HG03064 (cell line): ENCODE results near the gene ANKRD33B.

ENCODE experiments used
- ATAC-seq: cut with Tn5 transposase; IDR thresholded peaks from one replicate; pipeline ENCODE4 v1.9.1; 2021; ENCODE audit warnings: low read depth; ENCODE audit not compliant: unreplicated experiment

Gene ANKRD33B

GRCh38 chr5:10577371-10578292 lies 13.8 kb downstream of the ANKRD33B start:
- ATAC-seq, result peak; percentile 55

GRCh38 chr5:10578293-10578665 lies 14.4 kb downstream of the ANKRD33B start:
- no peak for ATAC-seq

DNA sequence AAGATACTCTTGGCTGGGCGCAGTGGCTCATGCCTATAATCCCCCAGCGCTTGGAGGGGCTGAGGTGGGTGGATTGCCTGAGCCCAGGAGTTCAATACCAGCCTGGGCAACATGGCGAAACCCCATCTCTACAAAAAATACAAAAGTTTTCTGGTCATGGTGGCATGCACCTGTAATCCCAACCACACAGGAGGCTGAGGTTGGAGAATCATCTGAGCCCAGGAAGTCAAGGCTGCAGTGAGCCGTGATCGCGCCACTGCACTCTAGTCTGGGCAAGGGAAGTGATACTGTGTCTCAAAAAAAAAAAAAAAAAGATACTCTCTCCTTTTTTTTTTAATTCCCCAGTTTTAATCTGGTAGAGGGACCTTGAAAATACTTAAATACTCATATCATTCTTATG lies 15.0 kb downstream of the ANKRD33B start:
- peak; percentile 55 for ATAC-seq

DNA sequence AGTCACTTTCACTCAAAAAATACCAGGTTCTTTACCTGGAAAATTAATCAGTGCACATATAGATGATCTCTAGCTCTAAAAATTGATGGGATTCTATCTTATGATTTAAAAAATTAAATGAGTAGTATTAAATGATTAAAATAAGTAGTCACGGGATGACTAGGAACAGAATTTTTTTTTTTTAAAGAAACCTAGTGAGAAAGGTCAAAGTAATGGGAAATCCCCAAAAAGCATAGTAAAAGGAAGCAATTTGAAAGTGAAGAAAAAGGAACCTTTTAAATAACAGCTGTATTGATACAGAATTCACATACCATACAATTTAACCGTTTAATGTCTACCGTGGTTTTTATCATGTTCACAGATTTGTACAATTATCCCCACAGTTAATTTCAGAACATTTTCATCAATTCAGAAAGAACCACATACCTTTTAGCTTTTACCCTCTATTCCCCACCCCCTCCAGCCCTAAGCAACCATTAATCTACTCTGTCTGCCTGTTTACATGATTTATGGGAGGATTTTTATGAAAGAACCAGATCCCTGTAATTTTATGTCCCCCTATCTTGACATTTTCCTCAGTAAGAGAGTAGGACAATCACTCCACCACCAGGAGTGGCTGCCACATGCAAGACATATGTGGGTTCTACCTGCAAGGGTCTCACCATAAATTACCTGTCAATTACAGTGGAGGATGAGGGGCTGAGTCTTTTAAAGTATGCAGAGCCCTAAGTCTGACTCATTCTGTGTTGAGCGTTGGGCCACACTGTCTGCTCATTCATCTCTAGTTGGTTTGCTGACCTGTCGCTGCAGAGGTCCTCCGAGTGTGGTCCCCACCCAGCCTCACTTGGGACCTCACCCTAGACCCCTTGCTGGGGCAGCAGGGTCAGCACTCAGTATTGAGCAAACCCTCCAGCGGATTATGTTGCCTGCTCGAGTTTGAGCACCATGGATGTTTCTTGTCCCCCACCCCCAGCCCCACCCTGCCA lies 16.0 kb downstream of the ANKRD33B start:
- no peak for ATAC-seq

DNA sequence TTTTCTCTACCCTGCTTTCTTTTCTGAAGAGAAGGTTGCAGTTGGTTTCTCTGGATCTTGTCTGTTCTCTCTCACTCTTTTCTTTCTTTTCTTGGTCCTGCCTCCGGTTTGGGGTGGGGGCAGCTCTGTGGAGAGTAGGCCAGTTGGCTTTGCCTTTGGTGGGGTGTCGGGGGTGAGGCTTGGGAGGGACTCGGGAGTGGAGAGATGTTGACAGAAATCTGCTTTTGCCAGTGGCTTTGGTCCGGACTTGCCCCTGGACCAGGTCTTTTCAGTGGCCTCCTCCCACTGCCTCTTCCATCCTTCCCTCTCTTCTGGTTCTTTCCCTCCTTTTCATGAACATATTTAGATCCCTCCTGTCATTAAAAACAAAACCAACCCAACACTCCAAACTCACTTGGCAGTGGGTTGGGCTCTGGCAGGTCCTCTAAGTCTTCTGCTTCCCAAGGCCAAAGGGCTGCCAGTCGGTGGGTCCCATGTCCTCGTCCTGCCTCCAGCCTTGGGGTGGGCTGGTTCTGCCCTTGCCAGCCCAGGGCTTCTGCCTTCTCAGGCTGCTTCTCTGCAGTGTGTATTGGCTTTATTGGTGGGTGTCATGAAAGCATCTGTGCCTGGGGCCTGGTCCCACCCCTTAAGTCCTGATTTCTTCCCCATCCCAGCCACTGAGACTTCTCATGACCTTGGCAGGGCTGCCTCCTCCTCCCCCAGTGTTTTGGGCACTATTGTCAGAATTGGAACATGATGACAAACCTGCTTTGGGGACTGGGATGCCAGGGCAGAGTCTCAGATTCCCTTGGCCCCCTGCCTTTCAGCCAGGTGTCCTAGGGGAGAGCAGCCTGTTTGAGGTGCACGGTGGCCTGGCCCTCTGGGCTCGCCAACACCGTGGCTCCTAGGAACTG lies 16.9 kb downstream of the ANKRD33B start:
- no peak for ATAC-seq

DNA sequence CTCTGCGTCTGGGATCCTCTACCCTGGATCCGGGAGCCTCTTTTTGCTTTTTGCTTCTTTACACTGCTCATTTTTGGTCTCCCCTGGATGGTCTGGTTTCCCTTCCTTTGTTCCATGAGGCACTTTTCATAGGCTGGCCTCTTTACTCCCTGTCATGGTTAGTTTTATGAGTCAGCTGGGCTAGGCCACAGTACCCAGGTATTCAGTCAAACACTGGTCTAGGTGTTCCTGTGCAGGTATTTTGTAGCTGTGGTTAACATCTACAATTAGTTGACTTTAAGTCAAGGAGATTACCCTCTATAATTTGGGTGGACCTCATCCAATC lies 17.5 kb downstream of the ANKRD33B start:
- no peak for ATAC-seq

DNA sequence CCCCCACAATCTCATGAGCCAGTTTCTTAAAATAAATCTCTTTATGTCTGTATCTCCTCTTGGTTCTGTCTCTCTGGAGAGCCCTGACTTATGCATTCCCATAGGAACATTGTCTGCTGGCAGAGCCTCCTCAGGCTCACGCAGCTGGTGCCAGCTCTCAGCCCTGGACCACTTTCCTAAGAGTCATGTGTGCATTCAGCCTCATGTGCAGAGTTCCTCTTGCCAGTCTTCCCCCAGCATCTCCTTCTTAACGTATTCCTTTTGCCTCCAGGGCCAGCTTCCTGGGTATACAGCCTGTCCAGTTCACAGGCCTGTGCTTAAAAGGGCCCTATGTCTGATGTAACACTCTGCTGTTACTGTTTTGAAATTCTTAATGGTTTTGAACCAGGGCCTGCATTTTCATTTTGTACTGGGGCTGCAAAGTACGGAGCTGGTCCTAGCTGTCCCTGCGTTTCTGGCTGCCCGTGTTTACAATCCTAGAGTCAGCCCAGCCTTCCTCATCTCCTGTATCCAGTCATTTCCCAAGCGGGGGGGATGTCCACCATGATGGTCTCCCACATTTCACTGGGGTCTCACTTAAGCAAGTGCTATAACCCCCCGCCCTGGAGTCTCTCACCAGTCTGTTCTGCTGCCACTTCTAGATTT lies 18.1 kb downstream of the ANKRD33B start:
- ATAC-seq, result no peak

- no peak for ATAC-seq
Observed at GRCh38 chr5:10582512-10582897, 18.6 kb downstream of the ANKRD33B start.

DNA sequence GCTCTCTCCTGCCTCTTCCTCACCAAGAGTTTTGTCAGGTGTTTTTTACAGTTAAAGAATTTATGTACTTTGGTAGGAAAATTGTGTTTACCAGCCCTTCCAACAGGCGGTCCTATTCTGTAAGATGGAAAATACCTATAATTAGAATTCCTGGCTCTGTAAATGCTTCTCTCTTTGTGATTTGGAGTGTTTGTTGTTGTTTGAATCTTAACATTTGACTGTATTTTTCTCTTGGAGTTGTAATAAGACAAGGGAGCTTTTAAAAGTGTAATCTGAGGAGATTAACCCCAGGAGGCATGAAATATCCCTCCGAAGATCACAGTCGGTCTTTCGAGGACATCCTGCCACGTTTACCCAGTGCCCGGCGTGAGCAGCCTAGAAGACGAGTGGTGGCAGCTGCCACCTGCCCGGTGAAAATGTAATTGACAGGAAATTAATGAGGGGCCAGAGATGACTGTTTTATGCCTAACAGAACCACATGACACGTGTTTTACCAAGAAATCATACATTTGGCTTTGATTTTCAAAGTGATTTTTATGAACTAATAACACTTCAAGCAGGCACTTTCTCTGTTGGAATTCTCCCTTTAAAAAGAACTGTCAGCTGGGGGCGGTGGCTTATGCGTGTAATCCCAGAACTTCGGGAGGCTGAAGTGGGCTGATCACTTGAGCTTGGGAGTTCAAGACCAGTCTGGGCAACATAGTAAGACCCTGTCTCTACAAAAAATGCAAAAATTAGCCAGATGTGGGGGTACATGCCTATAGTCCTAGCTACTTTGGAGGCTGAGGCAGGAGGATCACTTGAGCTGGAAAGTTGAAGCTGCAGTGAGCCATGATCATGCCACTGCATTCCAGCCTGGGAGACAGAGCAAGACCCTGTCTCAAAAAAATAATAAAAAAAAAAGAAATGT lies 20.0 kb downstream of the ANKRD33B start:
- no peak for ATAC-seq

DNA sequence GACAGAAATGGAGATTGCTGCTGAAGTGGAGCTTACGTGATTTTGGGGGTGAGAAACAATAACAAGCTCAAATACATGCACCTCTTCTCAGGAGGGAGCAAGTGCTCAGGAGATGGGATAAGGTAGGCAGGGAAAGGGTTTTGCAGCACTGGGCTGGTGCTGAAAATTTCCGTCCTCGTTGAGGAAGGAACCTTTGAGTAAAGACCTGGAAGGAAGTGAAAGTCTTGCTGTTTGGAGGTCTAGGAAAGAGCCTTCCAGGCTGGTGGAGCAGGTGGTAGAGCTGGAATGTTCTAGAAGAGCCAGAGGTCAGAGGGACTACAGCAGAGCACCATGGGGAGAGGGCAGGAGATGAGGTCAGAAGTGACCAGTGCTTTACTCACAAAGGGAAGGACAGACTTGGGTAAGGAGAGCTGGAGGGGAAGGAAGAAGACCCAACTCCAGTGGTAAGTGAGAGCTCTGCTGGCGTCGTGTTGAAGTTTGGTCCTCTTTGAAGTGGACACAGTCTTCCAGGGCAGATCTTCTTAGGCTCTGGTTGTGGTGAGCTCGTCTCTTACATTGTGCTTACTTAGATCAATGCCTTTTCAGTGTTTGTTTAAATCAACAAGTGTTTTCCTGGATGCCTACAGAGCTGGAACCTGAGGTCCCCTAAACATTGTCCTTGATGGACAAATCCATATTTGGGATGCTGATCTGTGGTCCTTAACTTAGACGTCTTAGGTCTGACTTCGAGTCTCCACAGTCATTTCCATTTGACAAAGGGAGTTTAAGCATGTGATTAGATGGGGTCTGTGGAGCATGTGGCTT lies 21.0 kb downstream of the ANKRD33B start:
- no peak for ATAC-seq

- ATAC-seq, result no peak
Observed at GRCh38 chr5:10585518-10585915, 21.6 kb downstream of the ANKRD33B start.

DNA sequence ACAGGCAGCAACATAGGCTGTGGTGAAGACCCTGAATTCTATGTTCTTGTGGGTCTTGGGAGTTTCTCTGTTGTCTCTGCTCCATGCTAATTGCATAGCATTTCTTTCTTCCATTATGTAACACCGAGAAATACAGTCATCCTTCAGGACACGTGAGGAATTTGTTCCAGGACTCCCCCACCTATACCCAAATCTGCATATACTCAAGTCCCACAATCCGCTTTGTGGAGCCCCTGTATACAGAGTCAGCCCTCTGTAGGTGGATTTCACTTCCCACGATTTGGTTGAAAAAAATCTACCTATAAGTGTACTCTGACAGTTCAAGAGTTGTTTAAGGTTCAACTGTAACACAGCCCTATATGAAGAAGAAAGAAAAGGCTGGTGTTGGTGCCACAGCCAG lies 22.1 kb downstream of the ANKRD33B start:
- ATAC-seq, result no peak

- no peak for ATAC-seq
Observed at GRCh38 chr5:10586555-10586954, 22.7 kb downstream of the ANKRD33B start.

DNA sequence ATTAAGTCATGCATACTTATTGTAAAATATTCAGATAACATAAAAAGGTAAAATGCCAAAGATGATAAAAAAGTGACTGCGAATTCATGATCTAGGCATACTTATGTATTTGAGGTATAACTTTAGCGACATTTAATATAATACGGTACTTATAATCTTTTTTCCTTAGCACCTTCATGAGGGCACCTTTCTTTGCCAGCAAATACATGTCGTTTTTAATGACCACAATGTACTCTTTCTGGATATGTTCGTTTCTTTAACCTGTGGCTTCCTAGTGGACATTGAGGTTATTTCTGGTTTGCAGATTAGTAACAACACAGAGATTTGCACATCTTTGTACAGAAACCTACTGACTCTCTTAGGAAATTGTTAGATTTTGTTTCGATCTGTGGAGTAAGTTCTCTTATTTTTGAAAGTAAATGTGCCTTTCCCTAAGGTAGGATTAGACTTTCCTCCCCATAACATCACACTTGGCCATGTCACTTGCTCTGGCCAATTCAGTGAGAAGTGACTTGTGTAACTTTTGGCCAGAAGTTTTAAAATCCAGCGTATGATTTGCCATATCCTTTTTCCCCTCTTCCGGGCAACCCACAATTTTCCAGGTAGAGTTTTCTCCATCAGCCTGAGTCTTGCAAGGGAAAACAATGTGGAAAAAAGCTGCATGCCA lies 24.4 kb downstream of the ANKRD33B start:
- no peak for ATAC-seq

DNA sequence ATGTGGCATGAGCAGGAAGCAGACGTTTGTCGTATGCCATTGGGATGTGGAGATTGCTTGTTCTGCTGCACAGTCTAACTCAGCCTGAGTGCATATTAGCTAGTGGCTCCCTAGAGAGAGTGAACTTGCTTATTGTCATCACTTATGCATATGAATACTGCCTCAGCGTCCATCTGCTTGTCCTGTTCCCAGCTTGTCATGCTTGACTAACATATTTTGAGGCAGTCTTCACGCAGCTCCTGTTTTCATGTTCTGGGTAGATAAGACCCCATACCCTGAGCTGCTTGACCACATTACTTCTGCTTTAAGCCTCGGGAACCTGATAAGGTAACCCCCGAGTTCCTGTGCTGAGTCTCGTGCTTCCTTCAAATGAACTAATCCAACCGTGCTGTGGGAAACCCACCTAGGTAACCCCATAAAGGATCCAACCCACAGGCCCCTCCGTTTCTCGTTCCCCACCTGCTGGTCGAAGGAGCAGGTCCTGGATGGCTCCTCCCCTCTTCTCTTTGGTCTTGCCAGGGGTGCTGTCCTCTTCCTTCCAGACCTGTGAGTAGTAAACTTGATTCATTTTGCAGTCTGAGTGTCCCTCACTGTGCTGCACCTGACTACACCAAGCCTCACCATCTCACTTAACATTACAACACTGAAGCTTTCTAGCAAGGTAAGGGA lies 25.0 kb downstream of the ANKRD33B start:
- ATAC-seq, result no peak

- no peak for ATAC-seq
Observed at GRCh38 chr5:10590226-10590999, 26.5 kb downstream of the ANKRD33B start.
